H9 (cell line): Measurements from ENCODE around the gene MLKL. TPM values are rescaled to one million over a fixed set of nuclear protein-coding genes. Genes with fewer than 3 reads are reported as not detected.
"Not testable (repeated sequence)": the region's sequence is repeated elsewhere in the genome, so short reads cannot be mapped to it uniquely, and the experiment has no call there.

Experiments
- DNase-seq: peaks from one replicate; pipeline ENCODE4 v3.0.0-alpha.2; 2017
- H2AFZ ChIP-seq: one replicate; pipeline ENCODE4 v1.6.1; 2013; ENCODE audit warnings: mild to moderate bottlenecking, low read length, control low read depth, moderate library complexity
- H2AK5ac ChIP-seq: 2 replicates; pipeline ENCODE4 v1.6.1; 2013; ENCODE audit warnings: low read length, control low read depth, mixed read lengths; ENCODE audit not compliant: insufficient read length
- H2BK120ac ChIP-seq: one replicate; pipeline ENCODE4 v1.6.1; 2013; ENCODE audit warnings: low read depth, mild to moderate bottlenecking, low read length, control low read depth, inconsistent platforms; ENCODE audit not compliant: poor library complexity, severe bottlenecking
- H2BK12ac ChIP-seq: 2 replicates; pipeline ENCODE4 v1.6.1; 2013; ENCODE audit warnings: low read length, control low read depth, mixed read lengths, low read depth; ENCODE audit not compliant: insufficient read length
- H2BK15ac ChIP-seq: 2 replicates; pipeline ENCODE4 v1.6.1; 2013; ENCODE audit warnings: low read depth, low read length, control low read depth
- H2BK20ac ChIP-seq: one replicate; pipeline ENCODE4 v1.6.1; 2013; ENCODE audit warnings: low read depth, mild to moderate bottlenecking, low read length, control low read depth, inconsistent platforms; ENCODE audit not compliant: poor library complexity, severe bottlenecking
- H2BK5ac ChIP-seq: 2 replicates; pipeline ENCODE4 v1.6.1; 2013; ENCODE audit warnings: low read length, control low read depth, mixed read lengths; ENCODE audit not compliant: insufficient read length
- H3K14ac ChIP-seq: 2 replicates; pipeline ENCODE4 v1.6.1; 2013; ENCODE audit warnings: low read length, control low read depth; ENCODE audit not compliant: insufficient read depth
- H3K18ac ChIP-seq: 2 replicates; pipeline ENCODE4 v1.6.1; 2013; ENCODE audit warnings: low read depth, mild to moderate bottlenecking, mixed read lengths, low read length, control low read depth; ENCODE audit not compliant: insufficient read length
- H3K23ac ChIP-seq: 2 replicates; pipeline ENCODE4 v1.6.1; 2013; ENCODE audit warnings: low read length, control low read depth, mixed read lengths, low read depth; ENCODE audit not compliant: insufficient read length
- H3K23me2 ChIP-seq: 2 replicates; pipeline ENCODE4 v1.6.1; 2013; ENCODE audit warnings: low read depth, mild to moderate bottlenecking, mixed read lengths, low read length, control low read depth; ENCODE audit not compliant: insufficient read length, poor library complexity, severe bottlenecking
- H3K27ac ChIP-seq: 2 replicates; pipeline ENCODE4 v1.5.1; 2013; ENCODE audit warnings: low read length, control low read depth, mixed read lengths, low read depth; ENCODE audit not compliant: insufficient read length
- H3K27me3 ChIP-seq: 2 replicates; pipeline ENCODE4 v1.6.1; 2013; ENCODE audit warnings: low read length, control low read depth, inconsistent platforms; ENCODE audit not compliant: insufficient read depth
- H3K4ac ChIP-seq: 2 replicates; pipeline ENCODE4 v1.6.1; 2013; ENCODE audit warnings: low read depth, mild to moderate bottlenecking, control low read depth, inconsistent platforms, low read length, moderate library complexity
- H3K4me1 ChIP-seq: 2 replicates; pipeline ENCODE4 v1.6.1; 2013; ENCODE audit warnings: low read length, control low read depth, inconsistent platforms; ENCODE audit not compliant: insufficient read depth
- H3K4me2 ChIP-seq: 2 replicates; pipeline ENCODE4 v1.6.1; 2013; ENCODE audit warnings: low read length, control low read depth, mixed read lengths; ENCODE audit not compliant: insufficient read length, insufficient read depth
- H3K56ac ChIP-seq: 2 replicates; pipeline ENCODE4 v1.6.1; 2013; ENCODE audit warnings: low read depth, mild to moderate bottlenecking, mixed read lengths, low read length, control low read depth; ENCODE audit not compliant: insufficient read length
- H3K79me1 ChIP-seq: 2 replicates; pipeline ENCODE4 v1.6.1; 2013; ENCODE audit warnings: low read depth, mild to moderate bottlenecking, moderate library complexity, low read length, control low read depth, inconsistent platforms; ENCODE audit not compliant: insufficient read depth, poor library complexity, severe bottlenecking
- H3K79me2 ChIP-seq: 2 replicates; pipeline ENCODE4 v1.6.1; 2013; ENCODE audit warnings: low read length, control low read depth, inconsistent platforms; ENCODE audit not compliant: insufficient read depth
- H3K9ac ChIP-seq: 2 replicates; pipeline ENCODE4 v1.6.1; 2013; ENCODE audit warnings: low read length, control low read depth, mixed read lengths; ENCODE audit not compliant: insufficient read length; ENCODE audit errors: extremely low read depth
- H3K9me3 ChIP-seq: one replicate; pipeline ENCODE4 v1.6.1; 2013; ENCODE audit warnings: low read depth, low read length, inconsistent platforms; ENCODE audit not compliant: control insufficient read depth
- H3T11ph ChIP-seq: one replicate; pipeline ENCODE4 v1.6.1; 2013; ENCODE audit warnings: mild to moderate bottlenecking, low read length, control low read depth, inconsistent platforms
- H4K20me1 ChIP-seq: one replicate; pipeline ENCODE4 v1.6.1; 2013; ENCODE audit not compliant: control insufficient read depth, insufficient read length, insufficient read depth
- H4K5ac ChIP-seq: 2 replicates; pipeline ENCODE4 v1.6.1; 2013; ENCODE audit warnings: low read depth, mild to moderate bottlenecking, mixed read lengths, low read length, control low read depth; ENCODE audit not compliant: insufficient read length
- H4K8ac ChIP-seq: replicated peaks from 2 replicates; pipeline ENCODE4 v1.6.1; 2013; ENCODE audit warnings: low read length, control low read depth, mixed read lengths, low read depth; ENCODE audit not compliant: insufficient read length
- H4K91ac ChIP-seq: 2 replicates; pipeline ENCODE4 v1.6.1; 2013; ENCODE audit warnings: low read depth, mild to moderate bottlenecking, moderate library complexity, mixed read lengths, low read length, control low read depth; ENCODE audit not compliant: insufficient read length
- H3K27ac Mint-ChIP-seq, 3 experiments: 2 replicates in 2 of 3; 3 replicates in 1 of 3; pipeline ENCODE4 v1.8.0; 2020 to 2021; ENCODE audit warnings: mixed read lengths in 3 of 3, mild to moderate bottlenecking in 1 of 3, moderate library complexity in 1 of 3
- H3K27me3 Mint-ChIP-seq: 2 replicates; pipeline ENCODE4 v1.8.0; 2021; ENCODE audit warnings: low read depth, mild to moderate bottlenecking, moderate library complexity, mixed read lengths
- H3K36me3 Mint-ChIP-seq, 3 experiments: 2 replicates in 2 of 3; 3 replicates in 1 of 3; pipeline ENCODE4 v1.8.0; 2020 to 2021; ENCODE audit warnings: low read depth in 3 of 3, mixed read lengths in 3 of 3; ENCODE audit not compliant: insufficient read depth in 1 of 3
- H3K4me1 Mint-ChIP-seq, 2 experiments: 2 replicates each; pipeline ENCODE4 v1.8.0; 2020; ENCODE audit warnings: mixed read lengths in 2 of 2
- H3K4me3 Mint-ChIP-seq, 2 experiments: 2 replicates in 1 of 2; 3 replicates in 1 of 2; pipeline ENCODE4 v1.8.0; 2020 to 2021; ENCODE audit warnings: mild to moderate bottlenecking in 2 of 2, mixed read lengths in 2 of 2, moderate library complexity in 1 of 2
- H3K9me3 Mint-ChIP-seq, 2 experiments: 2 replicates in 1 of 2; 3 replicates in 1 of 2; pipeline ENCODE4 v1.8.0; 2020; ENCODE audit warnings: mild to moderate bottlenecking in 2 of 2, mixed read lengths in 2 of 2, moderate library complexity in 1 of 2
- CTCF ChIP-seq: fragments of 200-600 bp; sonication (generic); conservative IDR thresholded peaks from 3 replicates; pipeline ENCODE4 v1.8.0; 2021; ENCODE audit warnings: antibody characterized with exemption, mild to moderate bottlenecking
- whole genome bisulfite sequencing: extraction: QIAGEN DNeasy Blood & Tissue Kit; methylation state at CpG from one replicate; pipeline ENCODE4 v1.1.7; 2013; ENCODE audit warnings: missing lambda C conversion rate, low lambda C conversion rate, mixed read lengths; ENCODE audit not compliant: insufficient read length; ENCODE audit errors: extremely low coverage; 5-methylcytosine and 5-hydroxymethylcytosine counted together
- total RNA-seq: library from RNA; stranded (reverse); gene quantifications from 2 replicates; pipeline ENCODE4 v1.2.1, GENCODE V29; 2021

The MLKL gene
- total RNA-seq, 1 experiment from 2014 or later = 0.37 TPM

GRCh38 chr16:74673876-74674275, 26.8 kb downstream of the MLKL start:
- Histone ChIP-seq H3K9me3 (no peaks in the 10 kb centered on the region), H2BK120ac (no peak overlapping the region), H2AFZ (no peak overlapping the region), H4K8ac (no peak overlapping the region), H3K79me1 (no peaks in the 10 kb centered on the region), H4K91ac (no peak overlapping the region), H2AK5ac (no peak overlapping the region), H4K20me1 (no peaks in the 10 kb centered on the region), H4K5ac (no peak overlapping the region), H3K56ac (no peak overlapping the region), H3K18ac (no peak overlapping the region), H2BK12ac (no peak overlapping the region), H3K4me1 (no peaks in the 10 kb centered on the region), H3K27ac (no peak overlapping the region), H2BK5ac (no peak overlapping the region), H3K79me2 (no peaks in the 10 kb centered on the region), H3K23ac (no peak overlapping the region), H3K4ac (no peak overlapping the region), H3K4me2 (no peak overlapping the region), H3K23me2 (no peaks in the 10 kb centered on the region), H2BK20ac (no peak overlapping the region), H3K9ac (no peak overlapping the region), H2BK15ac (no peak overlapping the region), H3K27me3 (no peaks in the 10 kb centered on the region), H3T11ph (no peak overlapping the region), H3K14ac (no peak overlapping the region)
- TF ChIP-seq CTCF = no peak
- Mint-ChIP-seq H3K36me3 (no peaks in the 10 kb centered on the region), H3K9me3 (no peaks in the 10 kb centered on the region), H3K27me3 (peaks cover 29% of the 10 kb centered on the region), H3K4me1 (no peaks in the 10 kb centered on the region), H3K27ac (no peak overlapping the region), H3K4me3 (no peak overlapping the region)
- no peak for DNase-seq
- no CpG with 5 or more reads among the region's 3 CpGs for WGBS

- H3K36me3 Mint-ChIP-seq = peaks cover 12 to 24% (median 21%) of the 10 kb centered on the region in 3 experiments
- H3K27me3 Mint-ChIP-seq = peaks cover 20% of the 10 kb centered on the region
- H3K4me2 ChIP-seq, H4K20me1 ChIP-seq, H2AFZ ChIP-seq, H3K27ac ChIP-seq, H3K14ac ChIP-seq, H3K27ac Mint-ChIP-seq, H2AK5ac ChIP-seq, H2BK20ac ChIP-seq, H4K5ac ChIP-seq, H3K9ac ChIP-seq, H2BK12ac ChIP-seq, H4K8ac ChIP-seq, DNase-seq, H3K27me3 ChIP-seq, H3K4me1 ChIP-seq, H3K79me2 ChIP-seq, H3K56ac ChIP-seq, H3T11ph ChIP-seq, H4K91ac ChIP-seq, H2BK120ac ChIP-seq, H3K23ac ChIP-seq, H2BK15ac ChIP-seq, H2BK5ac ChIP-seq, H3K18ac ChIP-seq, H3K4ac ChIP-seq, H3K79me1 ChIP-seq, H3K9me3 ChIP-seq, H3K4me3 Mint-ChIP-seq: not testable (repeated sequence)
- H3K23me2 ChIP-seq = peaks cover 12% of the 10 kb centered on the region
- H3K9me3 Mint-ChIP-seq = peaks cover 5 to 11% of the 10 kb centered on the region in 2 experiments; a peak in 3 of 5 replicates
- peaks cover 12% of the 10 kb centered on the region in 2 experiments for H3K4me1 Mint-ChIP-seq
- WGBS = no CpG with 5 or more reads among the region's 10 CpGs
Measured at GRCh38 chr16:74668877-74669276, 31.8 kb downstream of the MLKL start.
